PC-3 (cell line): ENCODE results near the gene UBA1.

Experiments
- CTCF ChIP-seq: fragments of 300-600 bp; sonication (generic); conservative IDR thresholded peaks from 2 replicates; pipeline ENCODE4 v1.5.1; 2017; ENCODE audit warnings: antibody characterized with exemption, low read depth, mild to moderate bottlenecking, low read length
- EZH2 ChIP-seq: fragments of 300-600 bp; sonication (generic); IDR thresholded peaks from one replicate; pipeline ENCODE4 v1.6.1; 2017; ENCODE audit warnings: antibody characterized with exemption, mild to moderate bottlenecking, low read length; ENCODE audit not compliant: unreplicated experiment
- EZH2phosphoT487 ChIP-seq: fragments of 300-600 bp; sonication (generic); IDR thresholded peaks from 2 replicates; pipeline ENCODE4 v1.6.1; 2018; ENCODE audit warnings: mild to moderate bottlenecking, antibody characterized with exemption, low read length, borderline replicate concordance

GRCh38 chrX:47181301-47181700, 12.3 kb upstream of the UBA1 start:
- TF ChIP-seq CTCF = no peak
- no peak for TF ChIP-seq EZH2phosphoT487
- no peak for TF ChIP-seq EZH2
